CMK (cell line): ENCODE measurements around the gene TTC27.

ENCODE experiments used
- DNase-seq: peaks from one replicate; pipeline ENCODE4 v3.0.0-alpha.2; 2010; ENCODE audit warnings: low read depth

The TTC27 gene

GRCh38 chr2:32755666-32756065, 127.8 kb downstream of the TTC27 start:
- no peak for DNase-seq

- no peak for DNase-seq
Observed at GRCh38 chr2:32756074-32756727, 128.4 kb downstream of the TTC27 start.

DNA sequence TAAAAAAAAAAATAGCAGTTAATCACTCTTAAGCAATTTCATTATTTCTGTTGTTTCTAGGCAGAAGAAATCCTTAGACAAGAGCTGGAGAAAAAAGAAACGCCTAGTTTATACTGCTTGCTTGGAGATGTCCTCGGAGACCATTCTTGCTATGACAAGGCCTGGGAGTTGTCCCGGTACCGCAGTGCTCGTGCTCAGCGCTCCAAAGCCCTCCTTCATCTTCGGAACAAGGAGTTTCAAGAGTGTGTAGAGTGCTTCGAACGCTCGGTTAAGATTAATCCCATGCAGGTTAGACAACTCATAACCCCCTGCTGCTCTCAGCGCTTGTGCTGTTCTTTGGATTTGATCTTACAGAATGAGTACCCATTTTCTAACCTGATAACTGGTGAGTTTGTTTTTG, 130.4 kb downstream of the TTC27 start:
- DNase-seq: no peak

DNA sequence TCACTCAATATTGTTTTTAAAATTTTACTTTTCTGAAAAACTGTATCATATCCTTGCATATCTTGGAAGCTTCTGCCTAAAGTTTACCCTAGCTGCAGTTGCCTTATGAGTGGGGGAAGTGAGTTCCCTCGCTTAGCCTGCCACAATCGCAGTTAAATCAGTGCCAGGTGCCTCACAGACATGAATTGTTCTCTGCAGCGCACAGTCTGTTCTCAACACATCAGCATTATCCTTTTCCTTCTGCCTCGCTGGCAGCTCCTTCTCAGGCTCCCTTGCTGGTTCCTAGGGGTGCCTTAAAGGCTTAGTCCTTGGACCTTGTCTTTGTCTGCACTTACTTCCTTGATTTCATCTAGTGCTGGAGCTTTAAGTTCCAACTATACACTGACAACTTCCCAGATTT, 132.8 kb downstream of the TTC27 start:
- DNase-seq: no peak

DNA sequence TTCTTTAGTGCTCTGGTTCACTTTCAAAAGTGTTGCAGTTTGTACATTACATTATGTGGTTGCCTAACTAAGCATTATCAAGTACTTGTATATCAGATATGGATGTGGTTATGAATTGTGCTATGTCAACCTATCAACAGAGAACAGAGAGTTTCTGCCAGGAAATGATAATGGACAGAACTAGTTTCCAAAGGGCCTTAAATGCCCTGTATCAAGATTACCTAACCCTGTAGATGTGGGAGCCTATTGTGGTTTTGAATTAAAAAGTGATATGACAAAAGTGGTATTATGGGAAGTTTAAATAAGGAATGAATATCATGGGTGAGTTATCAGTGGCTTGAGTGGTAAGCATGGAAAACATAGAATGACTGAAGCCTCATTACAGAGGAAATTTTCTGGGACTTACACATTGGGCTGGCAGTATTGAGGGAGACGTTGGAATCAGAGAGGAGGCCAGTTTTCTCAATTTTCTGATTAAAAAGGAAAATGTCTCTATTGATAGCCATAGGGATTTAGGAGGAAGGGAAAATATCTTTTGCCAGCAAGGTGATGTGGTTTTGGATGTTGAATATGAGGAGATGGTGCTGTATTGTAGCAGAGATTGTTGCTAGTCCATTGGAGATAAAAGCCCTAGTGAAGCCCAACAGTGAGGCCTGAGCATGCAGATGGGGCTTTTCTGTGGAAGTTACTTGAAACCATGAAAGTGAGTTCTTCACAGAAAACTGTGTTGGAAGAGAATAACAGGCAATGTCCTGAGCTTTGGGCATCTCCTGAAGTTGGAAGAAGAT, 140.7 kb downstream of the TTC27 start:
- DNase-seq: peak; percentile 67

- no peak for DNase-seq
Observed at GRCh38 chr2:32770360-32770759, 142.5 kb downstream of the TTC27 start.

DNA sequence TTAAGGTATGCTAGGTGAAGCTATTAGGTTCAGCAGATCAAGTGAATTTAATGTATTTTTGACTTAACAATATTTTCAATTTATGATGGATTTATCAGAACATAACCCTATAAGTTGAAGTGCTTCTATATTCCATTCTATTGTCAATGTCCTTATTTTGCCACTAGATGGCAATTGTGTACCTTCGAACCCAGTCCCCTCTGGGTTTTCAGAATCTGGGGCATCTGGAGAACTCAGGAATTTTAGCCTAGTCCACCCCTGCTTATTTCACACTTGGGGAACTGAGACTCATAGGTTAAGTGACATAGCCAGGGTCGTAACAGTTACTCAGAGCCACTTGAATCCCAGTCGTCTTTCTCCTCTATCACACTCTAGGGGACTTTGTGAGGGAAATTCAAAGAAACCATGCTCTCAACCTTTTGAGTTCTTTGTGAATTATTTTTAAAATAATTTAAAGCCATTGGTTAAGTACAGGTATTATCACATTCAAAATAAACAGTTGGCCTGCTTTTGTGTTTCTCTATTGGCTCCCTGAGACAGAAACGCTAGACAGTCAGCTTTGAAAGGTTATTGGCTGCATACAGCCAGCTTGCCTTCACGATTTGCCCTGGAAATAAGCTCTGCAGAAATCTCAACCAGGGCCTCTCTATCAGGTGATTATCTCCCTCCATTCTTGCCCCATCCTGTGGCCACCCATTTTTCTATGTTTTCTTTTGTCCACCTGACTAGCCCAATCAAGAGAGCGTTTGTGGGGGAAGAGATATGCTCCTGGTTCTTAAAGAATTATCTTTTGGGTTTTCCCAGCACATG, 145.0 kb downstream of the TTC27 start:
- peak; percentile 21 for DNase-seq

DNA sequence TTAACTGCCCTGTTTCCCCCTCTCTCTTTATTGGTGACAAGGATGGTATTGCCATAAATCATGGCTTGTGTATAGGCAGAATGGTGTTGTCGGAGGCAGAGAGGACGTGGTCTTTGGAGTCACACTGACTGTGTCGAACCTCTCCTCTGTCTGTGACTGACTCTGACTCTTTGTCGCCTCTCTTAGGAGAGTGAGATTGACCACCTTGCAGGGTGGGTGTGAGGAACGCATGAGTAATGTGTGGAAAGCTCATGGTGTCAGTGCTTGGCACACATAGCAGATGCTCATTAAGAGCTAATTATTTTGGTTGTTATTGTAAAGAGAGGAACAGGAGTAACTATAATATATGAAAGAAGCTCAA, 145.6 kb downstream of the TTC27 start:
- DNase-seq: no peak

- no peak for DNase-seq
Observed at GRCh38 chr2:32775954-32776353, 148.1 kb downstream of the TTC27 start.

DNA sequence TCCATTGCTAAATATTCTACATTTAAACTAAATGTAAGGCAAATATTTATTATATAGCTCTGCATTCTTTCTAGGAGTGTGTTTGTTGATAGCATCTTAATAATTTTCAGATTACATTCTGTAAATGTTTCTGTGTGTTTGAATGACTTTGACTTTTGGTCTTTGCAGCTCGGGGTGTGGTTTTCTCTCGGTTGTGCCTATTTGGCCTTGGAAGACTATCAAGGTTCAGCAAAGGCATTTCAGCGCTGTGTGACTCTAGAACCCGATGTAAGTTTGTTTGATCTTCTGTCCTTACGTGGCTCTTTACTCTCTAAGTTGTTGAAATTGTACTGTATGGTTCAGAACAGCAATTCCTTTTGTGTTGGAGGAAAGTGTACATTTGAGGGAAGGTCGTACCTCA, 149.9 kb downstream of the TTC27 start:
- DNase-seq: no peak

GRCh38 chr2:32780961-32781360, 153.1 kb downstream of the TTC27 start:
- no peak for DNase-seq

- DNase-seq: no peak
Observed at GRCh38 chr2:32783469-32783868, 155.6 kb downstream of the TTC27 start.

GRCh38 chr2:32783933-32784332, 156.1 kb downstream of the TTC27 start:
- DNase-seq: no peak

DNA sequence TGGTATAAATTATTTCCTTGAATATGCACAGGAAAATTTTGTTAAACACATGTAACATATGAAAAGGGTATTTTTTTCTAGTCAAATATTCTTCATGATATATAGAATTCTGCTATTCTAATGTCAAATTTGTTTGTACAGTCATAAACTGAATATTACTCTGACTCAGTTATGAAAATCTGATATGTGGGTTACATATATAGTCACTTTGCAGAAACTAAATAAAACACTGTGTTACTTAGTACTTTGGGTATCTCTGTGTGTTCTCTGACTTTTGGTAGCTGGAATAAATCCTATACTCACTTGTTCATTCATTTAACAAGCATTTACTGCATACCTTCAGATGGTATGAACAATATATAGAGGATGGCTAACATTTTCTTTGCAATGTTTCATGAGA, 159.4 kb downstream of the TTC27 start:
- no peak for DNase-seq

GRCh38 chr2:32788114-32788513, 160.3 kb downstream of the TTC27 start:
- DNase-seq: no peak

DNA sequence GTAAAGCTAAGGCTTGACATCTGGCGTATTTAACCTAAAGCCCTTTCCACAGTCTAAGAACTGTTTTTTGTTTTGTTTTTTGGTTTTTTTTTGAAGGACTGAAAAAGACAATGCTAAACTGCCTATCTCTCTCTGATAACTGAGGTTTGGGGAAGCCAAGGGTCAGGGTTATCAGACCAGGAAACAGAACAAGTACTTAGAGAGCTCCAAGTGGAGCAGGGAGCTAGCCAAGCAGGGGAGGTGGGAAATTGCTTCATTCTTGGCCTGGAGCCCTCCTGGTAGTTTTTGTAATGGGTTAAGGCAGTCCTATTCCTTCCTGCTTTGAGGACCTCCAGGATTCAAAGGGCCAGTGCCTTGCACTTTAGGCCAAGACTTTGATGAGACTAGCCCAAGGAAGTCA, 164.6 kb downstream of the TTC27 start:
- no peak for DNase-seq

- DNase-seq: no peak
Observed at GRCh38 chr2:32798829-32799228, 171.0 kb downstream of the TTC27 start.

DNA sequence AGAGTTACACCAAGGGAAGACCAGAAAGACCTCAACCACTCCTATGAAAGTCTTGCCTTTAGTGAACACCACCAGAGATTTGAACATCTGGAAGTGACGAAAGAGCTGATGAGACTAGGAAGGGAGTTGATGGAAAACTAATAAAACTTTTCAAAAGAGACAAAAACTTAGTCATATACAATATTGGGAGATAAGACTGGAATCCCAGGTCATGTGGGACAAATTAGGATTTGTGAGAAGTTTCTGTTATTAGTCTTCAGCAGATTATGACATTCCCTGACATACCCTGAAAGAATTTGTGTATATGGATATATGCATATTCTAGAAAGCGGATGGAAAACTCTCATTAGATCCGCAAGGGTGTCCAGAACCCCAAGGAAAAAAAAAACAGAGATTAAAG, 173.9 kb downstream of the TTC27 start:
- DNase-seq: no peak

- DNase-seq: no peak
Observed at GRCh38 chr2:32802877-32803276, 175.0 kb downstream of the TTC27 start.

DNA sequence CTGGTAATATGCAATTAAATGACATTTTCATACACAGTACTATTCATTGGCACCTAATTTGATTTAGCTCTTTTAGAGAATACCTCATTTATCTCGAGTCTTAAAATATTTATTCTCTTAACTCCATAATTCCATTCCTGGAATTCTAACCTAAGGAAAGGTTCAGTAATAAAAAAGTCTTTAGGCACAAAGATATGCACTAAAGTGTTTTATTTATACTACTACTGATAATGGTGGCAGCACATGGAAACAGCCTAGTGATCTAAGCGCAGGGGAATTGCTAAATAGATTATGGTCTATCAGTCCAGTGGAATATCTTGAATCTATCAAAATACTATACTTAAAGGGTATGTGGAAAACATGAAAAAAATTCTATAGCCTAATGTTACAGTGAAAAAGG, 176.4 kb downstream of the TTC27 start:
- no peak for DNase-seq

DNA sequence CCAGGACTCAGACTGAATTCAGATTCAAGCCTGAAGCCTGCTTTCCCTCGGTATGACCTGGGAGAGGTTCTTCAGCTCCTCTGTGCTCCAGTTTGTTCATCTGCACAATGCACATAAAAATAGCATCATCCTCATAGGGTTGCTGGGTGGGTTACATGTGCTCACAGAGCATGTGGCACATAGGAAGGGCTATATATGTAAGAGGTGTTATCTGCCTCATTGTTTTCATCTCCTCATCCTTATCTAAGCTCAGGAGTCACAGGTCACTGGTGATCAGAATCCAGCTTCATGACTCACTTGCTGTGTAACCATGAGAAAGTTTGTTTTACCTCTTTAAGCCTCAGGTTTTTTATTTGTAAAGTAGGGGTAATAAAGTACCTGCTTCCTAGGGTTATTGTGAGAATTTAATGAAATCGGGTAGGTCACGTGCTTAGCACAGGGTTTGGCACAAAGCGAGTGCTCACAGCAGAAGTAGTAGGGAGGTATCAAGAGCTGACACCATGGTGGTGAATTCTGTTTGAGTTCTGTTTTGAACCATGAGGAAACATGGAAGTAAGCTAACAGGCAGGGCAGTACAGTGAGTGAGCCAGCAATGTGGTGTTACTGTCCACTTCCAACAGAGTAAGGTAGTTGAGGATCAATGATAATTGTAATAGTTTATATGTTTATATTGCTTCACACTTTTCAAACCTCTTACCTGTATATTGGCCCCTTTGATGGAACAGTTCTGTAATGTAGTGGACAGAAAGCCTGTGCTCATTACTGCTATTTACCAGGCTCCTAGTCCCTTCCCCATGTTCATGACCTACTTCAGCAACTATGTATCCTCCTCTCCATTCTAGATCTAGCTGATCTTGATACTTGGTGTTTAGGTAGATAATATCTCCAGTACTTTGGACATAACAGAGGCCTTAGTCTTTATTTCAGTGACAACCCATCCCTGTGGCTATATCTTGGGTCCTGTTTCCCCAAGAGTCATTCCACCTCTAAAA, 177.6 kb downstream of the TTC27 start:
- no peak for DNase-seq

DNA sequence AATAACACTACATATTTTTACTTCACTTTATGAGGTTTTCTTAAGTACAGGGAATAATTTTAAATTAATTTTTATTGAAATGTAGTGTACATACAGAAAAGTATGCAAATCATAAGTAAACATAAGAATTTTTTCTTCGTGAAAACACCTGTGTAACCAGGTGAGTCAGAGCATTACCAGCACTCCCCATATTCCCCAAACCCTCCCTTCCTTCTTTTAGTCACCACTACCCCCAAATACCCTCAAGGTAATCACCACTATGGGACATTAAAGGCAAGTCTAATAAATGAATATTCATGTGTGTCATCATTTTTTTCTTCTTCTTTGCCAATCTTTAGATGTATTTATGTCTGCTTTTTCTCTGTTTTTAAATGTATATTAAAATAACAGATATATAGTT, 179.0 kb downstream of the TTC27 start:
- no peak for DNase-seq
